Measurements from ENCODE around the gene OVAAL.

DNA sequence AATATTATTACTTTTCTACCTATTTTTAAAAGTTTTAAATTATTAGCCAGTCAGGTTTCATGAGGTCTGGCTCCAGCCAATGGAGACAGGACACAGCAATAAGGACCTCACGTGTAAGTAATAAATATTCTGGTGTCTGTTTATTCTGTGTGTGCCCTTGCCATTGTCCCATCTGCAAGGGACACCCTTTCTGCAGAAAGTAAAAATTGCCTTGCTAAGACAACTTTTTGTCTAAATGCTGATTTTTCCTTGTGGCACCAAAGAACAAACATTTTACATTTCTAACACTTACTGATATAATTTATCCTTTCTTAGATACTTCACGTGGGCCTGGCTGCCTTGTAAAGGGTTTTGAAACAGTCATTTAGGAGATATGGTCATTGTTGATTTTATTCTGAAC lies 29.4 kb downstream of the OVAAL start:
- no peak for TF ChIP-seq NFIC (IDR thresholded peaks at IDR 0.05)
- TF ChIP-seq EP300 (IDR thresholded peaks at IDR 0.05; ENCODE audit: borderline replicate concordance): no peak
- TF ChIP-seq CEBPB (IDR thresholded peaks at IDR 0.05): no peak
- TF ChIP-seq, protein P1, sequence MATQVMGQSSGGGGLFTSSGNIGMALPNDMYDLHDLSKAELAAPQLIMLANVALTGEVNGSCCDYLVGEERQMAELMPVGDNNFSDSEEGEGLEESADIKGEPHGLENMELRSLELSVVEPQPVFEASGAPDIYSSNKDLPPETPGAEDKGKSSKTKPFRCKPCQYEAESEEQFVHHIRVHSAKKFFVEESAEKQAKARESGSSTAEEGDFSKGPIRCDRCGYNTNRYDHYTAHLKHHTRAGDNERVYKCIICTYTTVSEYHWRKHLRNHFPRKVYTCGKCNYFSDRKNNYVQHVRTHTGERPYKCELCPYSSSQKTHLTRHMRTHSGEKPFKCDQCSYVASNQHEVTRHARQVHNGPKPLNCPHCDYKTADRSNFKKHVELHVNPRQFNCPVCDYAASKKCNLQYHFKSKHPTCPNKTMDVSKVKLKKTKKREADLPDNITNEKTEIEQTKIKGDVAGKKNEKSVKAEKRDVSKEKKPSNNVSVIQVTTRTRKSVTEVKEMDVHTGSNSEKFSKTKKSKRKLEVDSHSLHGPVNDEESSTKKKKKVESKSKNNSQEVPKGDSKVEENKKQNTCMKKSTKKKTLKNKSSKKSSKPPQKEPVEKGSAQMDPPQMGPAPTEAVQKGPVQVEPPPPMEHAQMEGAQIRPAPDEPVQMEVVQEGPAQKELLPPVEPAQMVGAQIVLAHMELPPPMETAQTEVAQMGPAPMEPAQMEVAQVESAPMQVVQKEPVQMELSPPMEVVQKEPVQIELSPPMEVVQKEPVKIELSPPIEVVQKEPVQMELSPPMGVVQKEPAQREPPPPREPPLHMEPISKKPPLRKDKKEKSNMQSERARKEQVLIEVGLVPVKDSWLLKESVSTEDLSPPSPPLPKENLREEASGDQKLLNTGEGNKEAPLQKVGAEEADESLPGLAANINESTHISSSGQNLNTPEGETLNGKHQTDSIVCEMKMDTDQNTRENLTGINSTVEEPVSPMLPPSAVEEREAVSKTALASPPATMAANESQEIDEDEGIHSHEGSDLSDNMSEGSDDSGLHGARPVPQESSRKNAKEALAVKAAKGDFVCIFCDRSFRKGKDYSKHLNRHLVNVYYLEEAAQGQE (IDR thresholded peaks at IDR 0.05; ENCODE audit: low read depth): no peak
- no peak for TF ChIP-seq TAF1 (IDR thresholded peaks at IDR 0.05; ENCODE audit: low read depth)
- no peak for TF ChIP-seq ZBTB7A (IDR thresholded peaks at IDR 0.05; ENCODE audit: low read depth)
- no peak for TF ChIP-seq CREB1 (IDR thresholded peaks at IDR 0.05; ENCODE audit: low read depth)
- TF ChIP-seq YY1 (IDR thresholded peaks at IDR 0.05; ENCODE audit: low read depth): no peak
- TF ChIP-seq, protein P2, sequence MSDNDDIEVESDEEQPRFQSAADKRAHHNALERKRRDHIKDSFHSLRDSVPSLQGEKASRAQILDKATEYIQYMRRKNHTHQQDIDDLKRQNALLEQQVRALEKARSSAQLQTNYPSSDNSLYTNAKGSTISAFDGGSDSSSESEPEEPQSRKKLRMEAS (IDR thresholded peaks at IDR 0.05): no peak
- no peak for TF ChIP-seq RAD21 (IDR thresholded peaks at IDR 0.05; ENCODE audit: low read depth)
- no peak for TF ChIP-seq TEAD4 (IDR thresholded peaks at IDR 0.05)
- no peak for TF ChIP-seq EGR1 (IDR thresholded peaks at IDR 0.05)
- TF ChIP-seq, protein P3, sequence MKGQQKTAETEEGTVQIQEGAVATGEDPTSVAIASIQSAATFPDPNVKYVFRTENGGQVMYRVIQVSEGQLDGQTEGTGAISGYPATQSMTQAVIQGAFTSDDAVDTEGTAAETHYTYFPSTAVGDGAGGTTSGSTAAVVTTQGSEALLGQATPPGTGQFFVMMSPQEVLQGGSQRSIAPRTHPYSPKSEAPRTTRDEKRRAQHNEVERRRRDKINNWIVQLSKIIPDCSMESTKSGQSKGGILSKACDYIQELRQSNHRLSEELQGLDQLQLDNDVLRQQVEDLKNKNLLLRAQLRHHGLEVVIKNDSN (IDR thresholded peaks at IDR 0.05): no peak
- TF ChIP-seq TCF12 (IDR thresholded peaks at IDR 0.05; ENCODE audit: low read depth): no peak

Data from Ishikawa (cell line).